OCI-LY7 (cell line): ENCODE measurements around the gene NTM.

Experiments
- CTCF ChIP-seq: fragments of 200-600 bp; sonication (generic); conservative IDR thresholded peaks from 2 replicates; pipeline ENCODE4 v1.5.1; 2014; ENCODE audit warnings: mild to moderate bottlenecking, antibody characterized with exemption, low read length, moderate library complexity, mixed read lengths
- EZH2phosphoT487 ChIP-seq: fragments of 200-600 bp; sonication (generic); IDR thresholded peaks from 2 replicates; pipeline ENCODE4 v1.6.1; 2018; ENCODE audit warnings: low read depth, borderline replicate concordance, mild to moderate bottlenecking, mixed run types, antibody characterized with exemption, low read length, moderate library complexity, mixed read lengths

- no peak for TF ChIP-seq CTCF
- no peak for TF ChIP-seq EZH2phosphoT487
Measured at GRCh38 chr11:131829725-131830124, 459.3 kb downstream of the NTM start.
